HFF-Myc (cell line): ENCODE measurements around the gene OAF.

Source experiments
- DNase-seq: peaks from one replicate; pipeline ENCODE4 v3.0.0-alpha.2; 2011; ENCODE audit warnings: low read depth; ENCODE audit errors: extremely low read depth
- H3K4me3 ChIP-seq: replicated peaks from 2 replicates; pipeline ENCODE4 v1.5.1; 2011; ENCODE audit warnings: low read depth, mild to moderate bottlenecking, control low read depth, low read length
- CTCF ChIP-seq: IDR thresholded peaks from 2 replicates; pipeline ENCODE4 v1.5.1; 2012; ENCODE audit warnings: mild to moderate bottlenecking, low read depth, low read length, control low read depth; ENCODE audit errors: missing control alignments

OAF gene

DNA sequence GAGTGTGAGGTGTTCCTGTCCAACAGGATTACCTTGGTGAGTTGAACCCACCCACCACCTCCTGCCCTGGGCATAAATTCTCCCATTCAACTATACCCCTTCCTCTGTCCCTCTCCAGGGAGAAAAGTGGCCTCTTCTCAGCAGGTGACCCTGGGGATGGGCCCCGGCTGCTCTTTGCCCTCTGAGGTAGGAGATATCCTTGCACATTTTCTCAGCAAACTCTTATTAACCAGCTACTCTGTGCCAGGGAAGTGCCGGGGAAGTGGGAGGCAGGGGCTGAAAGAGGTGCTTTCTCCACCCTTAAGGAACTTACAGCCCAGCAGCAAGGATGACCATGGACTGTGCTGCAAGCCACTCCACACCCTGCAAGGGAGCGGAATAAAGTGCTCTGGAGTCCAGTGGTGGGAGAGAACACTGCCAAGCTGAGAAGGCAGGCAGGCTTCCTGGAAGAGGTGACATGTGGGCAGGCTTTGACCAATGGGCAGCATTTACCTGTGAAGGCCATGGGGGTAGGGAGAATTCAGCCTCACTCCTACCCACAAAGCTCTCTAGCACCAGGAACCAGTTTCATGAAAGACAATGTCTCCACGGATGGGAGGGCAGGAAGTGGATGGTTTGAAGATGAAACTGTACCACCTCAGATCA lies 21.9 kb upstream of the OAF start:
- H3K4me3 ChIP-seq: no peak overlapping the region
- TF ChIP-seq CTCF: no peak
- no peak for DNase-seq

DNA sequence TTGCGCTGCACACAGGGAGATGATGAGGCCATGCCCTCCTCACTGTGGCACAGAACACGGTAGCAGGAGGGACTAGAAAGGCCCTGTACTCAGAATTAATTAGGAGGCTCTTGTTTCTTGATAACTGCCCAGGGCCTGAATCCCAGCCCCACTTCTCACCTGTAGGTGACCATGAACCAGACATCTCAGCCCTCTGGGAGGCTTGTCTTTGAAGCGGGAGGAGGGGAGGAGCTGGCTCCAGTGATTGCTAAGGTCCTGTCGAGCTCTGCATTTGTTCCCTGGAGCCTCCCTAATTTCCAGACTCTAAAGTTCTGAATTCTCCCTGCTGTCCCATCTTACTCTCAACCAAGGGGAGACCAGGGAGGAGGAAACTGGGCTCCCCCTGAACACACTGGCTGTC lies 19.8 kb upstream of the OAF start:
- H3K4me3 ChIP-seq: no peak overlapping the region
- no peak for TF ChIP-seq CTCF
- no peak for DNase-seq

DNA sequence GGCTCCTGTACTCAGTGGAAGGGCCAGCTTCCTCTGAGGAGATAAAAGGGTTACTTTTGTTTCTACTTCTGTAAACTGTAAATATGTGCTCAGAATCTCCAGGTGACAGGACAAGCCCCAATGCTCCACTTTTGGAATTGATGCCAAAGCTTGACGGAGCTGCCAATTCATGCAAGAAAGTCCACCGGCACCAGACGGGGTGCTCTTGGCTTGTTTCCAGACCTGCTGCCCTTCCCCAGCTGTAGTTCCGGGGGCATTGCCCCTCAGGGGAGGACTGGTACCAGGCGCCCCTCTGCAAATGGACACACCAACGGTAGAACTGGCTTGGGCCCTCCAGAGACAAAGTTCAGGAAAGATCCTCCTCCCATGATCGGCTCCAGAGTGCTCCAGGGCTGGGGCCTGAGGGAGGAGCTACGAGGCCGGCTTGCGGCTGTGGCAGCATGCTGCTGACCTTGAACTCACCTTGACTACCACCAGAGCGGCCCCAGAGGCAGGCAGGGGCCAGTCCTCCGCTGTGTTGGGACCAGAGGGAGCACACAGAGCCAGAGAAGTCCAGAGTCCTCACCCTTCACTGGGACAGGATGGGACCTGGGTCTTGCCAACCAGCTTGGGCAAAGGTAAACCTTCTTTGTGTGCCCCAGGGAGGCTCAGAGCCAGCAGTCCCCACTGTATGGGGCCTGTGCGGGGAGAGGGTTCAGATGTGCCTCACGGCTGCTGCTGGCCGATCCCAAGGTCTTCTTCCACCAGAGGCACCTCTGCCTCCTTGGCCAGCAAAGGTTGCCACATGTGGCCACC lies 17.8 kb upstream of the OAF start:
- no peak for DNase-seq
- no peak for TF ChIP-seq CTCF

DNA sequence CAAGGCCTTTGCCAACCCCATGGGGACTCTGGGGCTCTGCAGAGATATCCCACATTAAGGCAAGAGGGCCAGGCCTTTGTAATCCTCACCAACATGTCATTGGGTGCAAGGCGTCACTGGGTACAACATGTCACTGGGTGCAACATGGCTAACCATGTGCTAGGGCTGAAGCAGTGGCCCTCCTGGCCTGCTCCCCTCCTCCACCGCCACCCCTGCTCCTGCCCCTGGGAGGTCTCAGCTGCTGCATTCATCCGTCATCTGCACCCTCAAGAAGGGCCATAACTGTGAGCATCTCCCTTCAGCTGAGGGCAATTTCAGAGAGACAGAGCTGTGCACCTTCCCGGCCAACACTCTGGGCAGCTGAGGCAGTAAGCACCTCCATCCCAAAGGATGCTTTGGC lies 16.7 kb upstream of the OAF start:
- no peak overlapping the region for H3K4me3 ChIP-seq
- TF ChIP-seq CTCF: no peak
- DNase-seq: no peak

More for the DNA sequence above, 17.8 kb upstream of the OAF start:
- no peak overlapping the region for H3K4me3 ChIP-seq

DNA sequence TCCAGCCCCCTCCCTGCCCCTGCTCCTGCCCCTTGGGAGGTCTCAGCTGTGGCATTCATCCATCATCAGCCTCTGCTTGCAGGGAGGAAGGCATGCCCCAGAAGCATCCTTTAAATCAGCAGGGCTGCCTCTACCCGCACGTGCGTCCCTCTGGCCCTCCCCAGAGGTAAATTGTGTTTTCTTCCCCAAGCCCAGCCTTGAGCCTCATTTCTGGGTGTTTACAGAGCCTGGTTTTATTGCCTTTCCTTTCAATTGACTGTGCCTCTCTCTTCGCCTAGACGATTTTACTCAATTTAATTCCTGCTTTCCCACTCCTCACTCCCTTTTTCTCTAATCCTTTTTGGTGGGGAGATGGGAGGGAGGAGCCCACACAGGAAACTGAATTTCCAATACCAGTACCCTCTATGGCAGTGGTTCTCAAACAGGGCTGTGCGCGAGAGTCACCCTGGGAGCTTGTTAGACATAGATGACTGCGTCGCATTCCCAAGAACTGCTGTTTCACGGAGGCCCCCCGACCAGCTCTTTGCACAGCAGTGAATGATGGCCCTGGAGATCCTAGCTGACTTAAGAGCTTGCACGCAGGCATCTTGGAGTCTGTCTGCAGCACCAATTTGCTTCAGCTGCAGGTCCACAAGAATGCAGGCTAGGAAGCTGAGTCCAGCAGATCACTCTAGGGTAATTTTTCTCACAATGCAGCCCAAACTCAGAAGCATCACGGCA lies 15.1 kb upstream of the OAF start:
- H3K4me3 ChIP-seq: no peak overlapping the region
- TF ChIP-seq CTCF: no peak
- no peak for DNase-seq

GRCh38 chr11:120196826-120197225 lies 14.0 kb upstream of the OAF start:
- DNase-seq: no peak
- no peak for TF ChIP-seq CTCF
- H3K4me3 ChIP-seq: no peak overlapping the region
